Activated T-cell treated with anti-CD3 and anti-CD28 coated beads, Interleukin-2, amount 50 U/mL, for 48 hours (primary cell): Measurements from ENCODE around the gene MAN1C1.
"Not testable (repeated sequence)": the region's sequence is repeated elsewhere in the genome, so short reads cannot be mapped to it uniquely, and the experiment has no call there.

ENCODE experiments used
- DNase-seq, 2 experiments: peaks; one replicate each; pipeline ENCODE4 v3.0.0-alpha.2; 2020

The MAN1C1 gene

GRCh38 chr1:25657883-25658760 lies 41.5 kb downstream of the MAN1C1 start:
- peak; percentile 15 to 16 for DNase-seq

GRCh38 chr1:25658791-25659431 lies 42.3 kb downstream of the MAN1C1 start:
- peak; percentile 11 to 14 for DNase-seq

GRCh38 chr1:25661043-25661815 lies 44.6 kb downstream of the MAN1C1 start:
- peak in 1 of 2 experiments; percentile 14 for DNase-seq

- DNase-seq, result peak in 1 of 2 experiments; percentile 1
These were observed 45.5 kb downstream of the MAN1C1 start for GRCh38 chr1:25662061-25662460.

- not testable (repeated sequence) for DNase-seq
These were observed 46.4 kb downstream of the MAN1C1 start for GRCh38 chr1:25662959-25663358.

GRCh38 chr1:25664357-25665199 lies 48.0 kb downstream of the MAN1C1 start:
- no peak for DNase-seq

GRCh38 chr1:25666460-25666859 lies 49.9 kb downstream of the MAN1C1 start:
- DNase-seq, result no peak

- no peak for DNase-seq
These were observed 52.5 kb downstream of the MAN1C1 start for GRCh38 chr1:25668931-25669573.

- DNase-seq, result no peak
These were observed 53.4 kb downstream of the MAN1C1 start for GRCh38 chr1:25669781-25670567.

- DNase-seq, result no peak
These were observed 55.3 kb downstream of the MAN1C1 start for GRCh38 chr1:25671929-25672328.

- peak in 1 of 2 experiments; percentile 32 for DNase-seq
These were observed 56.3 kb downstream of the MAN1C1 start for GRCh38 chr1:25672763-25673409.

- no peak for DNase-seq
These were observed 56.9 kb downstream of the MAN1C1 start for GRCh38 chr1:25673456-25673855.

GRCh38 chr1:25673962-25674806 lies 57.6 kb downstream of the MAN1C1 start:
- peak in 1 of 2 experiments; percentile 32 for DNase-seq

- no peak for DNase-seq
These were observed 58.2 kb downstream of the MAN1C1 start for GRCh38 chr1:25674807-25675084.

GRCh38 chr1:25675729-25676476 lies 59.3 kb downstream of the MAN1C1 start:
- peak; percentile 87 to 88 for DNase-seq

GRCh38 chr1:25676488-25676887 lies 59.9 kb downstream of the MAN1C1 start:
- no peak for DNase-seq

- peak in 1 of 2 experiments; percentile 39 for DNase-seq
These were observed 60.7 kb downstream of the MAN1C1 start for GRCh38 chr1:25677193-25677773.

- no peak for DNase-seq
These were observed 62.6 kb downstream of the MAN1C1 start for GRCh38 chr1:25679171-25679570.

GRCh38 chr1:25680701-25681100 lies 64.1 kb downstream of the MAN1C1 start:
- no peak for DNase-seq
